ENCODE measurements around the gene GOLIM4. TPM values are rescaled to one million over a fixed set of nuclear protein-coding genes. Genes with fewer than 3 reads are reported as not detected.

Gene GOLIM4
- total and polyA plus RNA-seq, 8 donors: 5.6 to 17.6 (median 9.1) TPM

DNA sequence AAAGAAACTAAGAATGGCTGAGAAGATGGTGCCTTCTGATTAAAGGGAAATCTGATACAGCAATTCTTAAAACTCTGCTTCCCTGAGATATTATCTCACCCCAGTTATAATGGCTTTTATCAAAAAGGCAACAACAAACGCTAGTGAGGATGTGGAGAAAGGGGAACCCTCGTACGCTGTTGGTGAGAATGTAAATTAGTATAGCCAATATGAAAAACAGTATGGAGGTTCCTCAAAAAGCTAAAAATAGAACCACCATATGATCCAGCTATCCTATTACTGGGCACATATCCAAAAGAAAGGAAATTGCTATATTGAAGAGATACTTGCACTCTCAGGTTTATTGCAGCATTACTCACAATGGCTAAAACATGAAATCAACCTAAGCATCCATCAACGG is 65.1 kb downstream of the GOLIM4 start:
- no peak for FAIRE-seq
- ATAC-seq: peak in 1 of 4 donors; percentile 24
- peaks cover 0 to 23% (median 4%) of the 10 kb centered on the region in 3 donors for H3K36me3 ChIP-seq

DNA sequence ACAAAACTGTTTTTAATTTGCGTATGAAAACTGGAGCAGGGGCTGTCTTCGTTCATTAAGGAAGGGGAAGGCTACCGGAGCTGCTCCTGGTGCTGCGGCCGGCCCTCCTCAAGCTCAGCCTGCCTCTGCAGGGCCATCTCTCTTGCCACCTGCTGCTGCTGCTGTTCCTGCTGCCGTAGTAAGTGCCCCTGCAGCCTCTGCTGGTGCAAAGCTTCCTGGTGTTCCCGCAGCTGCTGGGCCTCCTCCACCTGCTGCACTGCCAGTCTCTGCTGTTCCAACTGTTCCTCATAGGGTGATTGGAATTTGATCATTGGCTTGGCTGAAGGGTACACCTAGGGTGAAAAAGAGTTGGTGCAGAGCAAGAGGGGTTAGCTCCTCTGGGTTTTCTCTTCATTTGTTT is 66.0 kb downstream of the GOLIM4 start:
- H3K36me3 ChIP-seq: peaks cover 0 to 25% (median 4%) of the 10 kb centered on the region in 3 donors
- intact Hi-C loops (cut with DNase I): no loop called here
- DNase-seq (no peak), FAIRE-seq (no peak), ATAC-seq (no peak)
- H3K4me3 ChIP-seq: no peak overlapping the region
- no peak overlapping the region for H3K27ac ChIP-seq
- TF ChIP-seq, protein P1, sequence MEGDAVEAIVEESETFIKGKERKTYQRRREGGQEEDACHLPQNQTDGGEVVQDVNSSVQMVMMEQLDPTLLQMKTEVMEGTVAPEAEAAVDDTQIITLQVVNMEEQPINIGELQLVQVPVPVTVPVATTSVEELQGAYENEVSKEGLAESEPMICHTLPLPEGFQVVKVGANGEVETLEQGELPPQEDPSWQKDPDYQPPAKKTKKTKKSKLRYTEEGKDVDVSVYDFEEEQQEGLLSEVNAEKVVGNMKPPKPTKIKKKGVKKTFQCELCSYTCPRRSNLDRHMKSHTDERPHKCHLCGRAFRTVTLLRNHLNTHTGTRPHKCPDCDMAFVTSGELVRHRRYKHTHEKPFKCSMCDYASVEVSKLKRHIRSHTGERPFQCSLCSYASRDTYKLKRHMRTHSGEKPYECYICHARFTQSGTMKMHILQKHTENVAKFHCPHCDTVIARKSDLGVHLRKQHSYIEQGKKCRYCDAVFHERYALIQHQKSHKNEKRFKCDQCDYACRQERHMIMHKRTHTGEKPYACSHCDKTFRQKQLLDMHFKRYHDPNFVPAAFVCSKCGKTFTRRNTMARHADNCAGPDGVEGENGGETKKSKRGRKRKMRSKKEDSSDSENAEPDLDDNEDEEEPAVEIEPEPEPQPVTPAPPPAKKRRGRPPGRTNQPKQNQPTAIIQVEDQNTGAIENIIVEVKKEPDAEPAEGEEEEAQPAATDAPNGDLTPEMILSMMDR (IDR thresholded peaks at IDR 0.05): no peak
- 93 to 94% methylated on average over 7 of the region's 7 CpGs for WGBS, 2 donors
- H3K4me1 ChIP-seq: no peaks in the 10 kb centered on the region
- no peaks in the 10 kb centered on the region for H3K27me3 ChIP-seq
- no peaks in the 10 kb centered on the region for H3K9me3 ChIP-seq

More for the DNA sequence above, 65.1 kb downstream of the GOLIM4 start:
- TF ChIP-seq, protein P1 (IDR thresholded peaks at IDR 0.05): no peak
- WGBS, 2 donors: 91 to 96% methylated on average over 4 of the region's 4 CpGs
- DNase-seq: no peak
- intact Hi-C loops (cut with DNase I): no loop called here
- H3K9me3 ChIP-seq: no peaks in the 10 kb centered on the region
- no peak overlapping the region for H3K4me3 ChIP-seq
- H3K27ac ChIP-seq: no peak overlapping the region
- H3K4me1 ChIP-seq: no peaks in the 10 kb centered on the region
- H3K27me3 ChIP-seq: no peaks in the 10 kb centered on the region

DNA sequence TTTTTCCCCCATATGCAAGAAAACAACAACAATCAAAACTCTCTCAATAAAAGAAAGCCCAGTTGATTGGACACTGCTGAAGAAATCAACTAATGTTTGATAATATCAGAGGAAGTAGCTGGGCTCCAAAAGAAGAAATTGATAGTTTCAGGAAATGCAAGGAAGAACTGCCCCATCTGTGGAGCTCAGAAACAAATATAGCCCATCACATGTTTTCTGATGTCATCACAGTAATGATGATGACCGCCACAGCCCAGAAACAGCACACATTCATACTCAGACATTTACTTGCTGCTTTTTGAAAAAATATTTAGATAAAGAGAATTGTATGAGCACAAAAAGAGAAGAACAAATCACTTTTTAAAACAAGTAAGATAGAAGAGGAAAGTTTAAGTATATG is 67.6 kb downstream of the GOLIM4 start:
- no peak for DNase-seq
- peak in 1 of 4 donors; percentile 42 for ATAC-seq
- intact Hi-C loops (cut with DNase I): no loop called here
- TF ChIP-seq, protein P1 (IDR thresholded peaks at IDR 0.05): no peak
- FAIRE-seq: no peak
- Histone ChIP-seq H3K4me3 (no peak overlapping the region), H3K4me1 (no peaks in the 10 kb centered on the region), H3K27ac (no peak overlapping the region), H3K27me3 (no peaks in the 10 kb centered on the region), H3K36me3 (peaks cover 0 to 38% (median 4%) of the 10 kb centered on the region in 3 donors), H3K9me3 (no peaks in the 10 kb centered on the region)
- WGBS, 2 donors: 92 to 97% methylated on average over 1 of the region's 1 CpG

DNA sequence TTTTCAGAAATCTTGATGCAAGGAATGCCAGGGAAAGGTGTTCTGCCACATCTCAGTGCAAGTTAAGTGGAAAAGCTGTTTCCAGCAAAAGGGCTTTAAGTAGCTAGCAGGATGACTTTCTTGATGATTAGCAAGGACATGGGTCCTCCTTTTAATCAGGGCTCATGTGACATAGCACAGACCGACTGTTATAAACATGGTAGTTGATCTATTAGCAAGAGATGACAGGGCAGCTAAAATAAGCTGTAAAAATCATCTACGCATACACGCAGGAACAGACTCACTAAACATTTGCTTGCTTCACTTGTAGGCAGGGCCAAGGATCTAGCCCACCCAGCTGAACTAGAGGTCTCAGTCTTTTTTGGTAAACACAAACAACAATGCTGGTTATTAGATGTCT is 69.0 kb downstream of the GOLIM4 start:
- H3K27me3 ChIP-seq: no peaks in the 10 kb centered on the region
- no peak overlapping the region for H3K4me3 ChIP-seq
- 89 to 93% methylated on average over 3 of the region's 3 CpGs for WGBS, 2 donors
- no peaks in the 10 kb centered on the region for H3K4me1 ChIP-seq
- DNase-seq: no peak
- intact Hi-C loops (cut with DNase I): no loop called here
- peaks cover 0 to 41% (median 9%) of the 10 kb centered on the region in 3 donors for H3K36me3 ChIP-seq
- no peak overlapping the region for H3K27ac ChIP-seq
- no peak for ATAC-seq
- TF ChIP-seq, protein P1 (IDR thresholded peaks at IDR 0.05): no peak
- H3K9me3 ChIP-seq: no peaks in the 10 kb centered on the region
- FAIRE-seq: no peak

DNA sequence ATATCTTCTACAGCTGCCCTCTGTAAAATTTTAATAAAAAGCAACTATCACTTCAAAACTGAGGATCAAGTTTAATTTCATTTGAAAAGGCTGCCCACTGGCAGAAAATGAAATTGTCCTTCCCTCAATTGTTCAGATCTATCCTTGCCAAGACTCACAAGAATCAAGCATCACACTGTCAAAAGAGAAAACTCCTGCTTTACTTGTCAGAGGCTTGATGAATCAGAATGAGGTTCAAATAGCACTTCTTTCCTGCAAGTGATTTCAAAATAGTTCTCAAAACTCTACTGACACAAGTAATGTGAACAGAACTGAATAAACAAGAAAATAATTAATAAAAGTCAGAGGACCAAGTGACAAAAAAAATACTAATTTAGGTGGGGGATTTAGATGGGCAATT is 70.6 kb downstream of the GOLIM4 start:
- no peak overlapping the region for H3K27ac ChIP-seq
- no peaks in the 10 kb centered on the region for H3K9me3 ChIP-seq
- no peak for FAIRE-seq
- no peak for DNase-seq
- intact Hi-C loops (cut with DNase I): no loop called here
- no peak for ATAC-seq
- H3K36me3 ChIP-seq: peaks cover 0 to 38% (median 9%) of the 10 kb centered on the region in 3 donors
- H3K4me1 ChIP-seq: no peaks in the 10 kb centered on the region
- H3K4me3 ChIP-seq: no peak overlapping the region
- TF ChIP-seq, protein P1 (IDR thresholded peaks at IDR 0.05): no peak
- H3K27me3 ChIP-seq: no peaks in the 10 kb centered on the region

Measured in pancreas (tissue), 10 donors.